ENCODE measurements around the gene RAD51AP2. TPM values are rescaled to one million over a fixed set of nuclear protein-coding genes. Genes with fewer than 3 reads are reported as not detected.

RAD51AP2 gene
- total and polyA plus RNA-seq, 3 donors from 2014 or later, result 2.7 to 22.7 (median 11.1) TPM

- Histone ChIP-seq H3K27ac (no peak overlapping the region), H3K9me3 (no peaks in the 10 kb centered on the region), H3K4me3 (no peak overlapping the region), H3K36me3 (ENCODE audit: low read depth, missing control alignments) (no peaks in the 10 kb centered on the region), H3K27me3 (no peaks in the 10 kb centered on the region), H3K4me1 (peaks cover 4% of the 10 kb centered on the region)
- DNase-seq, result no peak
- intact Hi-C loops (cut with DNase I; ENCODE audit: low total_unique reads), result no loop called here
- TF ChIP-seq POLR2A (IDR thresholded peaks at IDR 0.05), result no peak
- no peak for TF ChIP-seq CTCF (IDR thresholded peaks at IDR 0.05)
- 70 to 72% methylated on average over 5 of the region's 5 CpGs for WGBS, 2 donors
Measured at GRCh38 chr2:17545680-17546613, 27.7 kb upstream of the RAD51AP2 start.

- Histone ChIP-seq H3K36me3 (ENCODE audit: low read depth, missing control alignments) (no peaks in the 10 kb centered on the region), H3K4me1 (peaks cover 12% of the 10 kb centered on the region), H3K27me3 (no peaks in the 10 kb centered on the region), H3K27ac (no peak overlapping the region), H3K4me3 (no peak overlapping the region), H3K9me3 (no peaks in the 10 kb centered on the region)
- intact Hi-C loops (cut with DNase I; ENCODE audit: low total_unique reads), result no loop called here
- no peak for DNase-seq
- no peak for TF ChIP-seq CTCF (IDR thresholded peaks at IDR 0.05)
- no peak for TF ChIP-seq POLR2A (IDR thresholded peaks at IDR 0.05)
- 92 to 94% methylated on average over 3 of the region's 3 CpGs for WGBS, 2 donors
Measured at GRCh38 chr2:17544256-17544655, 26.0 kb upstream of the RAD51AP2 start.

- Histone ChIP-seq H3K27me3 (no peaks in the 10 kb centered on the region), H3K9me3 (no peaks in the 10 kb centered on the region), H3K4me1 (peaks cover 12% of the 10 kb centered on the region), H3K36me3 (ENCODE audit: low read depth, missing control alignments) (no peaks in the 10 kb centered on the region), H3K4me3 (no peak overlapping the region), H3K27ac (no peak overlapping the region)
- intact Hi-C loops (cut with DNase I; ENCODE audit: low total_unique reads), result no loop called here
- TF ChIP-seq CTCF (IDR thresholded peaks at IDR 0.05) (no peak), POLR2A (IDR thresholded peaks at IDR 0.05) (no peak)
- no peak for DNase-seq
Measured at GRCh38 chr2:17543848-17544247, 25.6 kb upstream of the RAD51AP2 start.

GRCh38 chr2:17543131-17543660, 25.0 kb upstream of the RAD51AP2 start:
- H3K4me3 ChIP-seq, result no peak overlapping the region
- TF ChIP-seq POLR2A (IDR thresholded peaks at IDR 0.05), result no peak
- no peak for TF ChIP-seq CTCF (IDR thresholded peaks at IDR 0.05)
- 70 to 75% methylated on average over 6 of the region's 6 CpGs for WGBS, 2 donors
- intact Hi-C loops (cut with DNase I; ENCODE audit: low total_unique reads), result no loop called here
- peaks cover 12% of the 10 kb centered on the region for H3K4me1 ChIP-seq
- no peak for DNase-seq
- H3K36me3 ChIP-seq (ENCODE audit: low read depth, missing control alignments), result no peaks in the 10 kb centered on the region
- H3K27ac ChIP-seq, result no peak overlapping the region
- no peaks in the 10 kb centered on the region for H3K9me3 ChIP-seq
- no peaks in the 10 kb centered on the region for H3K27me3 ChIP-seq

Measured in testis (tissue), 3 donors.